GM12864 (cell line): ENCODE measurements around the gene GSC2.

Experiments used
- DNase-seq: peaks from one replicate; pipeline ENCODE4 v3.0.0-alpha.2; 2011; ENCODE audit warnings: low read depth
- H3K4me3 ChIP-seq: 2 replicates; pipeline ENCODE4 v1.5.1; 2011; ENCODE audit warnings: mild to moderate bottlenecking, low read depth, low read length, control low read depth
- CTCF ChIP-seq: IDR thresholded peaks from 2 replicates; pipeline ENCODE4 v1.5.1; 2011; ENCODE audit warnings: low read depth, mild to moderate bottlenecking, moderate library complexity, low read length, control low read depth, inconsistent platforms; ENCODE audit errors: missing control alignments

GSC2 gene

DNA sequence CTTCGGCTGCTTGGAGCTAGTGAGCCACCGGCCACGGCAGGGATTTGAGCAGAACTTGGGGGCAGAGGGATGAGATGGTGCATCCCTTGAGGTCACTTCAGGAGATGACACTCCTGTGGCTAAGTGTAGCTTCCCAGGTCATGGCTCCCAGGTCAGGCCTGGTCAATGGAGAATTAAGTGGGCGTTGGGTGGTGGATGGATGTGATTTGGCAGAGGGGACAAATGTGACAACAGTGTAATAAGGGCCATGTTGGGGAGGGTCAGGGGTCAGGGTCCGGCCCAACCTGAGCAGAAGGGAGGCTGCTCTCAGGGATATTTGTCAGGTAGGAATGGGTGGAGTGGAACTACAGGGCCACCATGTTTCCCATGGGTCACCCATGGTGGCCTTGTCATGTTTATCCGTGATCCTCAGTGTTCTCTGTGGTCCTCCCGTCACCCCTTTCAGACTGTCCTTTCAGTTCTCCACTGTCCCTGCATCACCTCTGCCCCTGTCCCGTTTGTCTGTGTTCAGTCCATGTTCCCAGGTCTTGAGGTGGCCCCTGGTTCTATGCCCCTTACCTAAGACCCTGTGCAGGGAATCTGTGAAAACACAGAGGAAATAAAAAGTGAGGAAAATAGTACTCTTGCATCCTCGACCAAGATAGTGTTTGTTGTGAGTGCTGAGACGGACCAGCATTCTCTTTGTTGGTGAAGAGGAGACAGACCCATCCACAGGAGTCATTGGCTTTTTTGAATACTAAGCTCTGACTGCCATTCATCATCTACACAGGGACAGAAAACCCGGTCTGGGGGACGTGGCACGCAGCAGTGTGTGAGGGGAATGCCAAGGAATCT is 22.3 kb upstream of the GSC2 start:
- H3K4me3 ChIP-seq = peak overlapping the region; percentile 96
- DNase-seq = no peak
- no peak for TF ChIP-seq CTCF

- DNase-seq = no peak
- TF ChIP-seq CTCF = no peak
- no peak overlapping the region for H3K4me3 ChIP-seq
These were observed 19.8 kb upstream of the GSC2 start for GRCh38 chr22:19169947-19170318.

DNA sequence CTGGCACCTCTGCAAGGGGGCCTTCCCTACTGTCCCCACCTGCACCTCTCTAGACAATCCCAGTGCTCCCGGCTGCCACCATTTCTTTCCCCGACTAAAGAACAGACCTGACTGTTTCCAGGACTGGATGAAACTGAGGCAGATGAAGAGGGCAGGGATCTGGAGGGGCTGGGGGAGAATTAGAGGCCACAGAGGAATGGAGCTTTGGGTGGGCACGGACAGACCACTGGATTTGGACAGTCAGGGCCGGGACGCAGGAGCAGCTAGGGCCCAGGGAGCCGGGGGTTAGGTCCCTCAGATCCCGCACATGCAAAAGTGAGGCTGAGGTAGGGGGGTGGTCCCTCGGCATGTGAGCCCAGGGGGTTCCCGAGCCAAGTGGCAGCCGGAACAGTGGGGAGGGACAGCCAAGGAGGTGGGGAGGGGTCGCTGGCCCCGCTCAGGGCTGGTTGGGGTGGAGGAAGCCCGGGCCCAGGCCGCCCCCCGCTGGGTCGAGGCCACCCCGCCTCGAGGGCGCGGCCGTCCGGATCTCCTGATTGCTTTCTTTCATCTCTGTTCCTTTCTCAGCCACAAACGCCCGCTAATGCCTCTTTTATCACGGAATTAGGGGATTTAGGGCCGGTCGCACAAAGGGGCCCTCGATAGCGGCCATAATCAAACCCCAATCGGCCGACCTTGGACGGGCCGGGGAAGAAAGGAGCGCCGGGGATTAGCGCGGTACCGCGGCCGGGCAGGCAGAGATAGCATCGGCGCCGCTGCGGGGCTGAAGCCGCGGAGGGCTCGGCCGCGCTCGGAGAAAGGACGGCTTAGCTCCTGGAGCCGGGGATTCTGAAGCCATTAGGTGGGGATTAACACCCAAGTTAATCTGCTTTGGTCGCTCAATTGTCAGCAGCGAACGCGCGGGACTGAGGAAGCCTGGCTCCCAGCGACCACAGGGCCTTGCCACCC is 19.2 kb upstream of the GSC2 start:
- TF ChIP-seq CTCF = no peak
- no peak for DNase-seq
- H3K4me3 ChIP-seq = no peak overlapping the region

- no peak for TF ChIP-seq CTCF
- DNase-seq = no peak
- H3K4me3 ChIP-seq = no peak overlapping the region
These were observed 18.2 kb upstream of the GSC2 start for GRCh38 chr22:19168088-19168890.

GRCh38 chr22:19167106-19167869 is 17.2 kb upstream of the GSC2 start:
- TF ChIP-seq CTCF = no peak
- H3K4me3 ChIP-seq = no peak overlapping the region
- DNase-seq = no peak

DNA sequence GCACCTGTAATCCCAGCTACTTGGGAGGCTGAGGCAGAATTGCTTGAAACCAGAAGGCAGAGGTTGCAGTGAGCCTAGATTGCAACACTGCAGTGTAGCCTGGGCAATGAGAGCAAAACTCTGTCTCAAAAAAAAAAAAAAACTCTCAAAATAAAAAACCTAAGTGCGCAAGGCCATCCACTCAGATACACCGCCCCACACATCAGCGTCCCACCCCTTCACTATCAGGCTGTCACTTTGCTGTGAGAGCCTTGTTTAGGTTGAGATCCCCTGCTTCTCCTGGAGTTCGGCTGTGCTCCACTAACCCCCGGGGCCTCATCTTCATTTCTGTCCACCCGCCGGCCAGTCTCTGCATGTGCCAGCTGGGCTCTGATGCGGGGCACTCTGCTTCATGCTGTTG is 16.3 kb upstream of the GSC2 start:
- H3K4me3 ChIP-seq = no peak overlapping the region
- TF ChIP-seq CTCF = no peak
- no peak for DNase-seq
